Natural killer cell treated with Interleukin-12 subunit alpha and Interleukin-12 subunit beta and Interleukin-15 and Interleukin-18, amount 100 ng/mL, for 72 hours (primary cell): Measurements from ENCODE around the gene RPL13. TPM values are rescaled to one million over a fixed set of nuclear protein-coding genes. Genes with fewer than 3 reads are reported as not detected.
A peak's percentile ranks its signal among the peaks of the same experiment; 100 is the strongest.

ENCODE experiments used
- ATAC-seq, 2 donors: fragments of 150-1000 bp; cut with Tn5 transposase in 1 of 2; sonication (Bioruptor Pico), chemical (Tn5 transposase) in 1 of 2; 2 replicates each; pipeline ENCODE4 v1.10.0; 2021
- DNase-seq: peaks from one replicate; pipeline ENCODE4 v3.0.0; 2022; ENCODE audit warnings: low spot score
- H3K27ac Mint-ChIP-seq, 2 donors: 1 replicate in 1 of 2; 2 replicates in 1 of 2; pipeline ENCODE4 v1.8.0; 2022; ENCODE audit warnings: mixed read lengths in 2 of 2, mild to moderate bottlenecking in 1 of 2, moderate library complexity in 1 of 2
- H3K27me3 Mint-ChIP-seq, 2 donors: 1 replicate in 1 of 2; 2 replicates in 1 of 2; pipeline ENCODE4 v1.8.0; 2022; ENCODE audit warnings: mixed read lengths in 2 of 2
- H3K36me3 Mint-ChIP-seq: one replicate; pipeline ENCODE4 v1.8.0; 2022; ENCODE audit warnings: mixed read lengths
- H3K4me1 Mint-ChIP-seq, 2 donors: 1 replicate in 1 of 2; 2 replicates in 1 of 2; pipeline ENCODE4 v1.8.0; 2022; ENCODE audit warnings: low read depth in 2 of 2, mixed read lengths in 2 of 2, mild to moderate bottlenecking in 1 of 2
- H3K4me3 Mint-ChIP-seq: one replicate; pipeline ENCODE4 v1.8.0; 2022; ENCODE audit warnings: mixed read lengths
- H3K9me3 Mint-ChIP-seq: 2 replicates; pipeline ENCODE4 v1.8.0; 2022; ENCODE audit warnings: mixed read lengths
- total RNA-seq, 2 donors: library from RNA; stranded (reverse); gene quantifications; one replicate each; pipeline ENCODE4 v1.2.3, GENCODE V29; 2022

The RPL13 gene
- total RNA-seq, 2 donors from 2014 or later = 1,294 to 1,944 TPM

DNA sequence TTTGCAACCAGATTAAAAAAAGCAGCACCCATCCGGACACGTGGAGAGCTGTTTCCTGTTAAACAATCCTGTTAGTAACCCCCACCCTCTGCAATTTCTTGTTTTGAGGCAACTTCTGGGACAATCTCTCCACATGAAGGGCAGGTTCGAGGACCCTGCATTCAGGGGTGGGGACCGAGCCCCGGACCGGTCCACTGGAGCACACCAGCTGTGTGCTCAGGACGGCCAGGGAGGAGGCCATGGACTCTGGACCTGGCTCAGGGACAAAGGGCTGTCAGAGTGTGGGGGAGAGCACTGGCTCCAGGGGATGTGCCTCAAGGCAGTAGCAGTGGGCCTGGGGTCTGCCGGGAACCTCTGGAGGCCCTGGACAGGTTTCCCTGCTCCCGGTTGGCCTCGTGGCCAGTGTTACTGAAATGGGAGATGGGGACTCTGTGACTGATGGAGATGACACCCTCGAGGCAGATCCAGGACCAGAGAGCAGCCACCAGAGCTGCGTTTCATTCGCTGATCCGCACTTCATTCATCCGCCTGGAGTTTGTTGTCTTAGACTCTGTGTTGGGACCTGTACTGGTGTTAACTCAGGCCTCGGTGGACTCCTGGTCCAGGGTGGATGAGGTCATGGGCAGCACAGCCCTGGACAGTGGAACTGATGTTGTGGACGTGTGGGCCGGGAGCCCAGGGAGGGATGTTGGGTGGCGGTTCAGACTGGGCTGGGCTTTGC is 12.2 kb downstream of the RPL13 start:
- Mint-ChIP-seq H3K27me3 (peaks cover 7 to 13% of the 10 kb centered on the region in 2 donors), H3K27ac (no peak overlapping the region), H3K9me3 (no peaks in the 10 kb centered on the region), H3K4me1 (no peaks in the 10 kb centered on the region), H3K4me3 (no peak overlapping the region), H3K36me3 (no peaks in the 10 kb centered on the region)
- DNase-seq (no peak), ATAC-seq (no peak)

DNA sequence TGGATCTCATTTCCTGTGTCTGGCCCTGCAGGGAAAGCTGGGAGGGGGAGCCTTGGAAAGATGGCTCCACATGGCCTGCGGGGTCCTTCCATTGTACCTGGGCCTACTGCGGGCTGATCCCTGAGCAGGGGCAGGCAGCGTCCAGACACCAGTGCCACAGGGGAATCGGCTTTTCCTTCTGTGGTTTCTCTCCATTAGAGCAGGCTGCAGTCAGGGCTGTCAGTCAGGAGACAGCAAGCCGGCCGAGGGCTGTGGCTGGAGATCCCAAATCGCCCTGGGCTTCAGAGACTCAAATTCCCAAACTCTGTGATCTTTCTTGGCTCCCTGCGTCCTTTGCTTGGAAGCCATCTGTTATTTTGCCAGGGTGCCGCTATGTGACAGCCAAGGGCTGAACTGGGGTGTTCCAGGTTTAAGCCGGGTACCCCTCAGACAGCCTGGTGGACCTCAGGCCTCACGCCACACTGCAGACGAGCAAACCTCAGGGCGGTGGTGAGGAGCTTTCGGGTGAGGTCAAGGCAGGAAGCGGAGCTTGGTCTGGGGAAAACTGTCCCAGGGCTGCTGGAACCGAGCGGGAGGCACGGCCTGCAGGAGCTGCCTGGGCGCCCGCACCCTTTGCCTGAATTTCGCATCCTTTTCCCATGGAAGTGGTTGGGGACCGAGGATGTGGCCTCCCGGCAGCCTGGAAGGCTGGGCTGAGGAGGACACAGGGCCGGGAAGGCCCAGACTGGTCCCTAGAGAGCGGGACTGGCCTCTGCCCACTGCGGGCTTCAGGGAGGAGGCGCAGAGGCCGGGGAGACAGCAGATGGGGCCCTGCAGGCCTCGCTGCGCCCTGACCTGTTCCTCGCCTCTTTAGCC is 13.6 kb downstream of the RPL13 start:
- H3K9me3 Mint-ChIP-seq = no peaks in the 10 kb centered on the region
- DNase-seq = no peak
- H3K36me3 Mint-ChIP-seq = no peaks in the 10 kb centered on the region
- ATAC-seq = no peak
- no peak overlapping the region for H3K4me3 Mint-ChIP-seq
- H3K27ac Mint-ChIP-seq = no peak overlapping the region
- no peaks in the 10 kb centered on the region for H3K4me1 Mint-ChIP-seq
- peaks cover 7 to 16% of the 10 kb centered on the region in 2 donors for H3K27me3 Mint-ChIP-seq

DNA sequence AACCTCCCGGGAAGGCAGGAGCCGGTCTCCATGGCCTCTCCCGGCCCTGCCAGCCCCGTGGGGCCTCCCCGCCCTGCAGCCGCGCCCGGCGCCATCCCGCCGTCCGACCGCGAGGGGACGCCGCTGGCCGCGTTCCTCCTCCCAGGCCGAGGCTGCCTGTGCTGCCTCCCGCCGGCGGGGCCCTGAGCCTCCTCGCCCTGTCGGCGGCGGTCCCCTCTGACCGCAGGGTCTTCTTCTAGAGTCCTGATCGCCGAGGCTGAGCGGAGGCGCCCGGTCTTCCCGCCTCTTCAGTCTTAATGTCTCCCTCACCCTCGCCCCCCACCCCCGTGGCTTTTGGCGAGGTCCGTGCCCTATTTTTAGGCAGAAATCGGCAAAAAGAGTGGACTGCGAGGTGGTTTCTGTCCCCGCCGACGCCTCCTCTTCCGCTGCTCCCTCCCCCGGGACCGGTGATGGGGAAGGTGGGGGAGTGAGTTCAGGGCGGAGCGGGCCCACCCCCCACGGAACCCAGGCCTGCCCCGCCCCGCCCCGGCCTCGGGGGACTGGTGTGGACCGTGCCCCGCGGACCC is 14.3 kb downstream of the RPL13 start:
- H3K27me3 Mint-ChIP-seq = peaks cover 7 to 16% of the 10 kb centered on the region in 2 donors
- DNase-seq = no peak
- H3K4me3 Mint-ChIP-seq = peak overlapping the region; percentile 27
- H3K27ac Mint-ChIP-seq = no peak overlapping the region
- peak; percentile 73 to 75 for ATAC-seq
- no peaks in the 10 kb centered on the region for H3K4me1 Mint-ChIP-seq
- H3K9me3 Mint-ChIP-seq = no peaks in the 10 kb centered on the region
- no peaks in the 10 kb centered on the region for H3K36me3 Mint-ChIP-seq

DNA sequence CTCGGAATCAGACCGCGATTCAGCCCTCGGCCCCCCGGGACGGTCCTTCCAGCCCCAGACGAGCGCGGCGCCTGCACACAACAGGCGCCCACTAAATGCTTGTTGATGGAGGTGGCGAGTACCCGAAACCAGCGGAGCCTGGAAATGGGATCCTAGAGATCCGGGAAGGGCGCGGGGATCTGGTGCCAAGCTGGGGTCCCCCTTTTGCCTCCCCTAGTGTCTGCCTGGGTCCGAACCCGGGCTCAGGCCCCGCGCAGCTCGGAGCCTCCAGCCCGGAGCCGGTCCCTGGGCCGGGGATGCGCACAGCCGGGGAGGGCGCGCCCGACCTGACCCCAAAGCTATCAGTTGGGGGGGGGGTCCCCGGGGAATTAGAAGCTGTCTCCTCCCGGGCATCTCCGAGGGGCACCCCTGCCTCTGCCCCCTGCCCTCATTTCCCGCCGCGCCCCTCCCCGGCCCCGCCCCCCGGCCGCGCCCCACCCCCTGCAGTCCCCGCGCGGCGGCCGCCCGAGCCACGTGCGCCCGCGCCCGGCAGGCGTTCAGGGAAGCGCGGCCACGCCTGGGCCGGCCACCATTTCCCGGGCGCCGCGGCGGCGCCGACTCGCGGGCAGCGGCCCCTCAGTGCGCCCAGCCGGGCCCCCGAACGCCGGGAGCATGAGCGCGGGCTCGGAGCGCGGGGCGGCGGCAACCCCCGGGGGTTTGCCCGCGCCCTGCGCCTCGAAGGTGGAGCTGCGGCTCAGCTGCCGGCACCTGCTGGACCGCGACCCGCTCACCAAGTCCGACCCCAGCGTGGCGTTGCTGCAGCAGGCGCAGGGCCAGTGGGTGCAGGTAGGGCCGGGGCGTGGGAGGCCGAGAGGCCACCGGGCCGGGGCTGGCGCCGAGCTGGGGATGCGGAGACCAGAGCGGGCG is 15.0 kb downstream of the RPL13 start, which contains the start of gene CPNE7:
CPNE7 (plus strand) TSS at position 512 of the 906 bp plus-strand sequence; CDS start at position 652, 140 bp downstream.
- H3K27me3 Mint-ChIP-seq = peaks cover 7 to 16% of the 10 kb centered on the region in 2 donors
- no peaks in the 10 kb centered on the region for H3K4me1 Mint-ChIP-seq
- no peaks in the 10 kb centered on the region for H3K36me3 Mint-ChIP-seq
- no peaks in the 10 kb centered on the region for H3K9me3 Mint-ChIP-seq
- DNase-seq (no peak), ATAC-seq (peak in 1 of 2 donors; percentile 26)
- H3K4me3 Mint-ChIP-seq = peak within 1 kb of the TSS; percentile 27
- H3K27ac Mint-ChIP-seq = no peak within 1 kb of the TSS

DNA sequence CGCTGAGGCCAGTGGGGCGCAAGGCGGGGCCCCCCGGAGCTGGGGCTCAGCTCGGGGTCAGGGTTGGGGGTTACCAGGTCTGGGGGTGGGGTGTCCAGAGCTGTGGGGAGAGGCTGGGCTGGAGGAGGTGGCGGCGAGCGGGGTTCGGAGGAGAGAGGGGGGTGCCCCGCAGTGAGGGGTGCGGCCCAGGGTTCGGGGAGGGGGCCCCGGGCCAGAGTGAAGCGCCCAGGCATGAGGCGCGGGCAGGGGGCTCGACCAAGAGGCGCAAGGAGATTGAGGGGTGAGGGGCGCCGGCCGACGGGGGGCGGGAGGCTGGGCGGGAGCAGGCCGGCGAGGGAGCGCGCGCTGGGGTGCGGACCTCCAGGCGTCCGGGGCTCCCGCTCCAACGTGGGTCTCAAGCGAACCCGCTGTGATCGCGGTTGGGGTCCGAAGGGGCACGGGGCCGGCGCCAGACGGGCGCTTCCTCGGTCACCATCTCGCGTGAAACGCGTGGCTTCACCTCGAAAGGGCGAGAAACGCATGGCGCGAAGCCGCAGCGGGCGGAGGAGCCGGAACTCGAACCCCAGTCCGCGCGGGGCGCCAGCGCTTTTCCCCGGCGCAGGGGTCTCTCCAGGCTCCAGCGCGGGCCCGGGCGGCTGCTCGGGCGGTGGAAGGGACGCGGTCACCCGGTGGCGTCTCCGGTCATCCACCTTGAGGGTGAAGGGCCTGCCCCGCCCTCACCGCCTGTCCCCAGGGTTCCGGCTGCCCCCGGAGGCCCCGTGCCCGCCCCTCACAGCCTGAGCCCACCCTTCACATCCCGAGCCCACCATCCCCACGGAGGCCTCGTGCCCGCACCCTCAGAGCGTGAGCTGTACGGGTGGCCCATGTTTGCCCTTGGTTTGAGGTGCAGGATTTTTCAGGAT is 15.9 kb downstream of the RPL13 start:
- H3K9me3 Mint-ChIP-seq = no peaks in the 10 kb centered on the region
- no peak for DNase-seq
- no peaks in the 10 kb centered on the region for H3K36me3 Mint-ChIP-seq
- H3K27me3 Mint-ChIP-seq = peaks cover 7 to 16% of the 10 kb centered on the region in 2 donors
- ATAC-seq = no peak
- H3K4me3 Mint-ChIP-seq = no peak overlapping the region
- H3K4me1 Mint-ChIP-seq = no peaks in the 10 kb centered on the region
- H3K27ac Mint-ChIP-seq = no peak overlapping the region

DNA sequence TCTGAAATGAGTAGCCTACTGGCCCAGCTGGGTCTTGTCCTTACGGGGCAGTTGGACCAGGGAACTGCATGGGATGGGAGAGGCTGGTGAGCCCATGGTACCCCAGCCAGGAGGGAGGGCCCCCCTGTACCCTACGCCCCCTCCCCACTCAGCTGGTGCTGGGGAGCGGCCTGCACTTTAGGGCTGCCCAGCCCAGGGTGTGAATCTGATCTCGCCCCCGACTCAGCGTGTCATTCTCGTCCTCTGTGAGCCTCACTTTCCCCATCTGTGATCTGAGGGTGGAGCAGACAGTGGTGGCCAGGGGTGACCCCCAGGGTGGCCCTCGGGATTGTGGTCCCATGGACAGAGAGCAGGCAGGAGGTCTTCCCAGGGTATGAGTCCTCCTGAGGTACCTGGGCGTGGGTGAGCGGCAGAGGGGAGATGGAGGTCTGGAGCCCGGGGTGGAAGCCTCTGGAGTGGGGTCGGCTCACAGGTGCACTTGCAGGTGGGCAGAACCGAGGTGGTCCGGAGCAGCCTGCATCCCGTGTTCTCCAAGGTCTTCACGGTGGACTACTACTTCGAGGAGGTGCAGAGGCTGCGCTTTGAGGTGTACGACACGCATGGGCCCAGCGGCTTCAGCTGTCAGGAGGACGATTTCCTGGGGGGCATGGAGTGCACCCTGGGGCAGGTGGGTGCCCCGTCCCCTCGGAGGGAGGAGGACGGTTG is 16.7 kb downstream of the RPL13 start:
- Mint-ChIP-seq H3K27me3 (peaks cover 1 to 13% of the 10 kb centered on the region in 2 donors), H3K9me3 (no peaks in the 10 kb centered on the region), H3K4me1 (no peaks in the 10 kb centered on the region), H3K4me3 (peak overlapping the region; percentile 25), H3K27ac (no peak overlapping the region), H3K36me3 (no peaks in the 10 kb centered on the region)
- no peak for DNase-seq
- peak in 1 of 2 donors; percentile 4 for ATAC-seq

DNA sequence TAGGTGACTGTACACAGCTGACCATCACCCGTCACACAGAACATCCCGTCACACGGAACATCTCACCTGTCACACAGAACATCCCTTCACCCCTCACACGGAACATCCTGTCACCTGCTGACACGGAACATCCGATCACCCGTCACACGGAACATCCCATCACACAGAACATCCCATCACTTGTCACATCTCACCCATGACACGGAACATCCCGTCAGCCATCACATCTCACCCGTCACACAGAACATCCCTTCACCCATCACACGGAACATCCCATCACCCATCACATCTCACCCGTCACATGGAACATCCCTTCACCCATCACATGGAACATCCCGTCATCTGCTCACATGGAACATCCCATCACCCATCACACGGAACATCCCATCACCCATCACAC is 18.9 kb downstream of the RPL13 start:
- H3K27ac Mint-ChIP-seq = no peak overlapping the region
- H3K4me1 Mint-ChIP-seq = no peaks in the 10 kb centered on the region
- H3K9me3 Mint-ChIP-seq = no peaks in the 10 kb centered on the region
- no peaks in the 10 kb centered on the region for H3K36me3 Mint-ChIP-seq
- ATAC-seq = no peak
- H3K4me3 Mint-ChIP-seq = no peak overlapping the region
- peaks cover 0 to 2% of the 10 kb centered on the region in 2 donors for H3K27me3 Mint-ChIP-seq
- no peak for DNase-seq

DNA sequence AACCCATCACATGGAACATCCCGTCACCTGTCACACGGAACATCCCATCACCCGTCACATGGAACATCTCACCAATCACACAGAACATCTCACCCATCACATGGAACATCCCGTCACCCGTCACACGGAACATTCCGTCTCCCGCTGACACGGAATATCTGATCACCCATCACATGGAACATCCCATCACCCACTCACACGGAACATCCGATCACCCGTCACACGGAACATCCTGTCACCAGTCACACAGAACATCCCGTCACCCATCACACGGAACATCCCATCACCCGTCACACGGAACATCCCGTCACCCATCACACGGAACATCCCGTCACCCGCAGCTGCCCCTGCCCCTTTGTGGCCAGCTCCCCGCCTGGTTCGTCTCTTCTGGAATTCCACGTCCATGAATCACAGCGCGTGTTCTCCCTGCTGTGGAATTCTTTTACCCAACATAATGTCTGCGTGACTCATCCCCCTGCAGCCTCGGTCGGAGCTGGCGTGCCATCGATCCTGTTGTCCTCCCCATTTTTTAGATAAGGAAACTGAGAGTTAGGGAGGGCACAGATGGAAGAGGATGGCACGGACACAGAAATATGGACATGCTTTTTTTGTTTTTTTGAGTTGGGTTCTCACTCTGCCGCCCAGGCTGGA is 20.7 kb downstream of the RPL13 start:
- DNase-seq (no peak), ATAC-seq (no peak)
- no peaks in the 10 kb centered on the region for H3K4me1 Mint-ChIP-seq
- no peaks in the 10 kb centered on the region for H3K9me3 Mint-ChIP-seq
- peaks cover 0 to 2% of the 10 kb centered on the region in 2 donors for H3K27me3 Mint-ChIP-seq
- H3K36me3 Mint-ChIP-seq = no peaks in the 10 kb centered on the region
- no peak overlapping the region for H3K4me3 Mint-ChIP-seq
- H3K27ac Mint-ChIP-seq = no peak overlapping the region

DNA sequence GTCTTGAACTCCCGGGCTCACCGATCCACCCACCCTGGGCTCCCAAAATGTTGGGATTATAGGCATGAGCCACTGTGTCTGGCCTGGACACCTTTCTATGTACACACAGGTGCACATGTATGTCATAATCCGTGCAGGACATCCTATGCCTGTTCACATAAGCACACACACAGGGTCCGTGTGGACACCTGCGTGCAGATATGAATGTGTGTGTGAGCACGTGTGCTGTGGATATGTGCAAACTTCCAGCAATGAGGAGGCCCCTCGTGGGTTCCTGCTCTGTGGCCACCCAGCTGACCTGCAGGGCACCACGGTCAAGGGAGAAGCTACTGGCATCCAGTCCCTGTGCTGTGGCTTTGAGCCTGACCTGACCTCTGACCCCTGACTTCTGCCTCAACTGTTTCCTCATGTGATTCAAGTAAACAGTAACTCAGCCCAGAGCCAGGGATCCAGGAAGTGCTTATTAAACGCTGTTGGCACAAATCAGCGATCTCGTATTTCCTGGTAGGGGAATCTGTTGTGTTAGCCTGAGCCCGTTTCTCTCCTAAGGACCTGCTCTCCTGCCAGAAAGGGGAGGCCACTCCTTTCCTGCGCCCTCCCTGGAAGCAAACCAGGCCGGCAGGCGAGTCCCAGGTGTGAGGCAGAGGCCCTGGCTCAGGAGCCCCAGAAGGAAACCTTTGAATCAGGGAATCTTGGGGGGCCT is 21.5 kb downstream of the RPL13 start:
- no peak overlapping the region for H3K4me3 Mint-ChIP-seq
- DNase-seq (no peak), ATAC-seq (no peak)
- H3K27me3 Mint-ChIP-seq = peaks cover 0 to 2% of the 10 kb centered on the region in 2 donors
- no peaks in the 10 kb centered on the region for H3K9me3 Mint-ChIP-seq
- no peaks in the 10 kb centered on the region for H3K4me1 Mint-ChIP-seq
- no peaks in the 10 kb centered on the region for H3K36me3 Mint-ChIP-seq
- no peak overlapping the region for H3K27ac Mint-ChIP-seq

DNA sequence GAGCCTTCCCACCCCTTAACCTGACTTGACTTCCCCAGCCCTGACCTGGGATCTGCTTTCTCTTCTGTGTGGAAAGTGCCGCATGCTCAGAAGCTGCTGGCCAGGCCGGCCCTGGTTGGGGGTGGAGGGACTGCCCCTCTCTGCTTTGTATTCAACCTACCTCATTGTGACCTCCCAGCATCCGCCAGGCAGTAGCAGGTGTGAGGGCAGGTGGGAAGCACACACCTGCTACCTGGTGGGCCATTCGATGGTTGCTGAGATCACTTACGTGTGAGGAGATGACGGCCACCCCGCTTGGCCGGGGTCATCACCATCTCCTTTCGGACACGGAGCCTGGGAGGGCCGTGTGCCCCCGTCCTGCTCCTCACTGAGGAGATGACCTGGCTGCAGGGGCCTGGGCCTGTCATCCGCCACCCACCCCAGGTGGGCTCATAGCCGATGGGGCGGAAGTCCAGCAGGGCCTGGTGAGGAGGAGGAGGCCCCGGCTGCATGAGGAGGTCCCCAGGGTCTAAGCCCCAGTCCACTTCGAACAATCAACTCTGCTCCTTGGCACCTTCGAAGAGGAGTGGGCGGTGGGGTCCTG is 22.2 kb downstream of the RPL13 start:
- no peak for DNase-seq
- Mint-ChIP-seq H3K4me1 (no peaks in the 10 kb centered on the region), H3K27ac (no peak overlapping the region), H3K9me3 (no peaks in the 10 kb centered on the region), H3K4me3 (no peak overlapping the region), H3K27me3 (peaks cover 0 to 2% of the 10 kb centered on the region in 2 donors), H3K36me3 (no peaks in the 10 kb centered on the region)
- ATAC-seq = no peak
